HG03095 (cell line): Measurements from ENCODE around the gene CEP19.

Experiments
- ATAC-seq: cut with Tn5 transposase; IDR thresholded peaks from one replicate; pipeline ENCODE4 v1.9.1; 2021; ENCODE audit warnings: moderate library complexity; ENCODE audit not compliant: unreplicated experiment

Gene CEP19

GRCh38 chr3:196667056-196667825, 44.8 kb downstream of the CEP19 start:
- ATAC-seq = no peak

- ATAC-seq = no peak
These were observed 45.8 kb downstream of the CEP19 start for GRCh38 chr3:196666001-196666867.

GRCh38 chr3:196662711-196663571, 49.1 kb downstream of the CEP19 start:
- ATAC-seq = no peak

GRCh38 chr3:196662033-196662432, 50.0 kb downstream of the CEP19 start:
- no peak for ATAC-seq

GRCh38 chr3:196661400-196661799, 50.6 kb downstream of the CEP19 start:
- ATAC-seq = no peak

GRCh38 chr3:196660381-196661166, 51.5 kb downstream of the CEP19 start:
- no peak for ATAC-seq

- no peak for ATAC-seq
These were observed 52.1 kb downstream of the CEP19 start for GRCh38 chr3:196659901-196660351.
